DMS 273 (cell line): ENCODE measurements around the gene PLEKHA4.
A peak's percentile ranks its signal among the peaks of the same experiment; 100 is the strongest.
"Not testable (repeated sequence)": the region's sequence is repeated elsewhere in the genome, so short reads cannot be mapped to it uniquely, and the experiment has no call there.

ENCODE experiments used
- DNase-seq: peaks from one replicate; lab custom pipeline; 2025; ENCODE audit not compliant: unreplicated experiment; lab: John Stamatoyannopoulos, UW

PLEKHA4 gene

DNA sequence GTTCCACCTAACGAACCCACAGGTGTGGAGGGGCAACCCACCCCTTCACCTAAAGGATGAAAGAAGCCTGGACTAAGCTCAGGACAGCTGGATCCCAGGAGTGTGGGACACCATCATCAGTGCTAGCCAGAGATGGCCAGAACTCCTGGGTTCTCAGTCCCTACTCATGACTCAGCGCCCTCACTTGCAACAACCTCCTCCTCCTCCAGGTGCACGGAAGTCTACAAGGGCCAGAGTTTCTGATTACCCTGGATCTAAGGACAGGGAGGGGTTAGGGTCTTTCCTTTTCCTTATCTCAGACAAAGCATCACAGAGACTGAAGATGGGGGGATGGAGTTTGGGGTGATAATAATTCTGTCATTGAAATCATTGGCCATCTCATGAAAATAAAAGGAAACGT, 22.1 kb upstream of the PLEKHA4 start:
- no peak for DNase-seq

DNA sequence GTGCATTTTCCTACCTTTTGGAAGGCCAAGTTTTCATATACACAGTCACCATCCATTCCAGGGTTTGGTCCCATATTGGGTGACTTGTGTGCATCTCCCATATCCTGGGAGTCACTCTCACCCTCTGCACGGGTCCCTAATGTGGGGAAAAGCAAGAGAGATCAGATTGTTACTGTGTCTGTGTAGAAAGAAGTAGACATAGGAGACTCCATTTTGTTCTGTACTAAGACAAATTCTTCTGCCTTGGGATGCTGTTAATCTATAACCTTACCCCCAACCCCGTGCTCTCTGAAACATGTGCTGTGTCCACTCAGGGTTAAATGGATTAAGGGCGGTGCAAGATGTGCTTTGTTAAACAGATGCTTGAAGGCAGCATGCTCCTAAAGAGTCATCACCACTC, 21.1 kb upstream of the PLEKHA4 start:
- not testable (repeated sequence) for DNase-seq

DNA sequence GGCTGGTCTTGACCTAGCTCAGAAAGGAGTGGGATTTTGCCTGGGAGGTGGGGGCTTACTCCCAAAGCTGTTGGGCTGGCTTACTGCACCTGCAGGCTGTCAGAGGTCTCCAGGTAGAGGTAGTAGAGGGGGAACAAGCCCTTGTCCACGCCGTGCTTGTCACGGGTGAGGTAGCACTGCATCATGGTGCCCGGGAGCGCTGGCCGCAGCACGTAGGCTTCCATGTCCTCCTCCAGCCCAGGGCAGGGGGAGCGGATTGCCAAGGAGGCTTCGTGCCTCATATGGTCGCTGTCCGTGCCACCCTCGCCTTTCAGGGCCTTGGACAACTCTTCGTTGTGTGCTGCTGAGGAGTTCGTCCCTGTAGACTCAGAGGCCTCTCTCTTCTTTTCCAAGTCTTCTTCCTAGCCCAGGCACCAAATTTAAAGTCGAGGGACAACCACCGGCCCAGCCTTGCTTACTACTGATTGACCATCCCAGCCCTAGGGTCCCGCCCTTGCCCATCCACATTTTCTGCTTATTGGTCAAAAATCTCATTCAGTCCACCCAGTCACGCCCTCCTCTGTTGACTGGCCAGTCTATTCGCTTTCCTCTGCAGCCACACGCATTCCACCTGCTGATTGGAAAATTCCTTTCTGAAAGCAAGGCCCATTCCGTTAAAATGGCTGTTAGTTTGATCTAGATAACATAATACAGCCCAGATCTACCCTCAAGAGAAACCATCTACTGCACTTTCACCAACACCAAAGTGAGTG, 19.6 kb upstream of the PLEKHA4 start:
- no peak for DNase-seq

DNA sequence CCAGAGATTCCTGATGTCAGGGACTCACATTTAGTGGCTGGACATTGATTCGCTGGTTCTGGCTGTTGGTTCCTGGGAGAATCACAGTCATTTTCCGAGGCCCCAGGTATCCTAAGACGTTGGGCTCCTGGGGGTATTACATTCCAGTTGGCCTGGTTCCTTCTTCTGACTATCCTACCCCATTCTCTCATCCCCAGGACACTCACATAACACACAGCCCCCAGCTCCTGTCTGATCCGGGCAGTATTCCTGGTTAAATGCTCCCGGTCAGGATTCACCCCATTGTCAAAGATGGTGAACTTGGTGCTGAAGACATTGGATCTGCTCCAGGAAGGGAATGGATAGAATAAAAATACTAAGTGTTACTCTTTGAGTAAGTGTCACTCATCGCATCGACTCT, 15.3 kb upstream of the PLEKHA4 start:
- no peak for DNase-seq

DNA sequence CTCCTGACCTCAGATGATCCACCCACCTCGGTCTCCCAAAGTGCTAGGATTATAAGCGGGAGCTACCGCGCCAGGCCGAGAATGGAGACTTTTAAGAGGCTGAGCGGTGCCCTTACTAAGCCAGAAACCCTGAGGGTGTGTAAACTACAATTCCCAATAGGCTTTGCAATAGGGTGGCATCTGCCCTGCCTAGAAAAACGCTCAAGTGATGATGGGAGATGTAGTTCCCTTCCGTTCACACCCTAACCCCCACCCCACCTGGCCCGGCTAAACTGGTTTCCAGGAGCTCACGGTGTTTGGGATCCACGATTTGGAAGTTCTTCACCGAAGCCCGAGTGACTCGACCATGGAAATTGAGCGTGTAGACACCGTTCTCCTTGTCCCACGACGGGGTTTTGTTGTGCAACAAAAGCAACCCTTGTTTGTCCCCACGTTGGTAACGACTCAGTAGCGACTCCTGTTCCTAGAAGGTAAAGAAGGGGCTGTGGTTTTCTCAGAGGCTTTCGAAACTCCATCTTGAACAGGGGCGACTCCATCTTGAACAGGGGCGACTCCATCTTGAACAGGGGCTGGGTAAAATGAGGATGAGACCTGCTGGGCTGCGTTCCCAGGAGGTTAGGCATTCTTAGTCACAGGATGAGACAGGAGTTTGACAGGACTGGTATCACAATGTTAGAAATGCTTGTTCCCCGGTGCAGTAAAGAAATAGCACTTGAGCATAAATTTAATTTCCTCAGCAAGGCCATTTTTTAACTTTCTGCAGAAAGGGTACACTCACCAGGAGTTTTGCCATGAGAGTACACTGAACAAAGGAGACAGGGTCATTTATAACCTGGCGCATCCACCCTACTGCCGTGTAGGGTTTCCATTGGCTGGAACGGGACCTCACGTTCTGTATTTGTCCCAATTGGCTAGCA, 13.6 kb upstream of the PLEKHA4 start:
- peak; percentile 59 for DNase-seq

DNA sequence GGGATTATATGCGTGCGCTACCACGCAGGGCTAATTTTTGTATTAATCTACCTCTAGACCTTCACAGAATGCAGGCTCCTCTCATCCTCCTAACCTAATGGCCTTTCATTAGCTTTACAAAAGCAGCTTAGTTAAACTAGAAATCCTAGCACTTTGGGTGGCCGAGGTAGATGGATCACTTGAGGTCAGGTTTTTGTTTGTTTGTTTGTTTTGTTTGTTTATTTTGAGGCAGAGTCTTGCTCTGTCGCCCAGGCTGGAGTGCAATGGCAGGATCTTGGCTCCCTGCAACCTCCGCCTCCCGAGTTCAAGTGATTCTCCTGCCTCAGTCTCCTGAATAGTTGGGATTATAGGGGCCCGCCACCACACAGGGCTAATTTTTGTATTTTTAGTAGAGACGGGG, 11.3 kb upstream of the PLEKHA4 start:
- DNase-seq: not testable (repeated sequence)

DNA sequence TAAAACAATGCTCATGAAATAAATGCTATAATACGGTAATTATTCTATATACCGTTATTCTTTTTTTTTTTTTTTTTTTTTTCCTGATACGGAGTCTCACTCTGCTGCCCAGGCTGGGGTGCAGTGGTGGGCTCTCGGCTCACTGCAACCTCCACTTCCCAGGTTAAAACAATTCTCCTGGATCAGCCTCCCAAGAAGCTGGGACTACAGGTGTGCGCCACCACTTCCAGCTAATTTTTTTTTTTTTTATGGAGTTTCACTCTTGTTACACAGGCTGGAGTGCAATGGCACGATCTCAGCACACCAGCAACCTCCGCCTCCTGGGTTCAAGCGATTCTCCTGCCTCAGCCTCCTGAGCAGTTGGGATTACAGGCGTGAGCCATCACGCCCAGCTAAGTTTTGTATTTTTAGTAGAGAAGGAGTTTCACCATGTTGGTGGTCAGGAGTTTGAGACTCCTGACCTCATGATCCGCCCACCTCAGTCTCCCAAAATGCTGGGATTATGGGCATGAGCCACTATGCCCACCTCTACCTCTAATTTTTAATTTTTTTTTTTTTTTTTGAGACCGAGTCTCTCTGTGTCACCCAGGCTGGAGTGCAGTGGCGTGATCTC, 10.7 kb upstream of the PLEKHA4 start:
- DNase-seq: no peak

DNA sequence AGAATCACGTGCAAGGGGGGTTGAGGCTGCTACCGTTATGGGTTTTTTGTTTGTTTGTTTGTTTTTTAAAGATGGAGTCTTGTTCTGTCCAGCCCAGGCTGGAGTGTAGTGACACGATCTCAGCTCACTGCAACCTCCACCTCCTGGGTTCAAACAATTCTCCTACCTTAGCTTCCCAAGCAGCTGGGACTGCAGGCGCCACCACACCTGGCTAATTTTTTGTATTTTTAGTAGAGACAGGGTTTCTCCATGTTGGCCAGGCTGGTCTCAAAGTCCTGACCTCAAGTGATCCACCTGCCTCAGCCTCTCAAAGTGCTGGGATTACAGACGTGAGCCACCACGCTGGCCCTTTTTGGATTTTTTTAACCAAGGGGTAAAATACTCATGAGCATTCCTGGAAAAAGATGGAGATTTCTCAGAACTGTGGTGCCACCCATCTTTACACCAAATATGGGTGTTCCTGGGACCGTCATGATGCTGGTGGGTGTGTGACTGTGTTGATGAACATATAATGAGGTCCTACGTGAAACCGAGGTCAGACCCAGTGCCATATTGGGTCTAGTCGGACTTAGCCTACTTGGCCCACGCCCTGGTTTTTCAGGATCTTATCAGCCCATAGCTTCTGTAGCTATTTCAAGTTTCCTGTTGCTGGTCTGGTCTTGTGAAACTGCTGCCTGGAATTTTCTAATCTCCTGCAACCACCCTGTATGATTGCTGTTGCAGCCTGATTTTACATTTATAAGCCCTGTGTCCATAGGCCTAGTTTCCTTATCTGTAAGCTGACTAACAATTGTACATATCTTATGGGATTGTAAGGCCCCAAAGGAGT, 10.0 kb upstream of the PLEKHA4 start:
- no peak for DNase-seq

DNA sequence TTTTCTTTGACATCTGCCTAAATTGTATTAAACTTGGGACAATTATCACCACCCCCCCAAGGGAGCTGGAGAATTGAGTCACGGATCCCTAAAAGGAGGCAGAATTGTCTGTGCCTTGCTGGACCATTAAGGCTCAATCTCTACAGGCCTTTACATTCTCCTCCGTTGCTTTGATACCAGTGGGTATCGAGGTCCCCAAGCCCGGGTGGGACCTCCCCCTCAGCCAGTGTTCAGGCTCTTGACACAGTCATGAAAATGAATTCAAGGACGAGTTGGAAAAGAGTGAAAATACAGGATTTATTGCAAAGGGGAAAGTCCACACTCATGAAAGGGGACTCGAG, 9.4 kb upstream of the PLEKHA4 start:
- no peak for DNase-seq

DNA sequence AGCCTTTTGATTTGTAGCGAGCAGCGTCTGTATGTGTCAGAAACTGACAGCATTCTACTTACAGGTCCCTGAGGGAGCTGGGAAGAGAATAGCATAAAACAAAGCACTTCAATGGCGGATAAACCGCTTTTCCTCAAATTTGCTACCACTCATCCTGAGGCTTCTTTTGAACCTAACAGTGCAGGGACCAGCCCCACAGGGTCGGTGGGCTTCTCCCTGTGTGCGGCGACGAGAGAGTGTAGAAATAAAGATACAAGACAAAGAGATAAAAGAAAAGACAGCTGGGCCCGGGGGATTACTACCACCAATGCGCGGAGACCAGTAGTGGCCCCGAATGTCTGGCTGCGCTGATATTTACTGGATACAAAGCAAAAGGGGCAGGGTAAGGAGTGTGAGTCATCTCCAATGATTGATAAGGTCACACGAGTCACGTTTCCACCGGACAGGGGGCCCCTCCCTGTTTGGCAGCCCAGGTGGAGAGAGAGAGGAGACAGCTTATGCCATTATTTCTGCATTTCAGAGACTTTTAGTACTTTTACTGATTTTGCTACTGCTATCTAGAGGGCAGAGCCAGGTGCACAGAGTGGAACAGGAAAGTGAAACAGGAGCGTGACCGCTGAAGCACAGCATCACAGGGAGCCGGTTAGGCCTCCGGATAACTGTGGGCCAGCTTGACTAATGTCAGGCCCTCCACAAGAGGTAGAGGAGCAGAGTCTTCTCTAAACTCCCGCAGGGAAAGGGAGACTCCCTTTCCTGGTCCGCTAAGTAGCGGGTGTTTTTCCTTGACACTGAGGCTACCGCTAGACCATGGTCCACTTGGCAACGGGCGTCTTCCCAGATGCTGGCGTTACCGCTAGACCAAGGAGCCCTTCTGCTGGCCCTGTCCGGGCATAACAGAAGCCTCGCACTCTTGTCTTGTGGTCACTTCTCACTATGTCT, 7.9 kb upstream of the PLEKHA4 start:
- DNase-seq: not testable (repeated sequence)

DNA sequence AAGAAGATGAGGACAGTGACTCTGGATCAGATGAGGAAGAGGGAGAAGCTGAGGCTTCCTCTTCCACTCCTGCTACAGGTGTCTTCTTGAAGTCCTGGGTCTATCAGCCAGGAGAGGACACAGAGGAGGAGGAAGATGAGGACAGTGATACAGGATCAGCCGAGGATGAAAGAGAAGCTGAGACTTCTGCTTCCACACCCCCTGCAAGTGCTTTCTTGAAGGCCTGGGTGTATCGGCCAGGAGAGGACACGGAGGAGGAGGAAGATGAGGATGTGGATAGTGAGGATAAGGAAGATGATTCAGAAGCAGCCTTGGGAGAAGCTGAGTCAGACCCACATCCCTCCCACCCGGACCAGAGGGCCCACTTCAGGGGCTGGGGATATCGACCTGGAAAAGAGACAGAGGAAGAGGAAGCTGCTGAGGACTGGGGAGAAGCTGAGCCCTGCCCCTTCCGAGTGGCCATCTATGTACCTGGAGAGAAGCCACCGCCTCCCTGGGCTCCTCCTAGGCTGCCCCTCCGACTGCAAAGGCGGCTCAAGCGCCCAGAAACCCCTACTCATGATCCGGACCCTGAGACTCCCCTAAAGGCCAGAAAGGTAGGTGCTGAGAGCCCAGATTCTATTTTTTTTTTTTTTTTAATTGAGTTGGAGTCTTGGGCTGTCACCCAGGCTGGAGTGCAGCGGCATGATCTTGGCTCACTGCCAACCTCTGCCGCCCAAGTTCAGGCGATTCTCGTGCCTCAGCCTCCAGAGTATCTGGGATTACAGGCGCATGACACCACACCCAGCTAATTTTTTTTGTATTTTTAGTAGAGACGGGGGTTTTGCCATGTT, 6.1 kb upstream of the PLEKHA4 start:
- peak; percentile 75 for DNase-seq

DNA sequence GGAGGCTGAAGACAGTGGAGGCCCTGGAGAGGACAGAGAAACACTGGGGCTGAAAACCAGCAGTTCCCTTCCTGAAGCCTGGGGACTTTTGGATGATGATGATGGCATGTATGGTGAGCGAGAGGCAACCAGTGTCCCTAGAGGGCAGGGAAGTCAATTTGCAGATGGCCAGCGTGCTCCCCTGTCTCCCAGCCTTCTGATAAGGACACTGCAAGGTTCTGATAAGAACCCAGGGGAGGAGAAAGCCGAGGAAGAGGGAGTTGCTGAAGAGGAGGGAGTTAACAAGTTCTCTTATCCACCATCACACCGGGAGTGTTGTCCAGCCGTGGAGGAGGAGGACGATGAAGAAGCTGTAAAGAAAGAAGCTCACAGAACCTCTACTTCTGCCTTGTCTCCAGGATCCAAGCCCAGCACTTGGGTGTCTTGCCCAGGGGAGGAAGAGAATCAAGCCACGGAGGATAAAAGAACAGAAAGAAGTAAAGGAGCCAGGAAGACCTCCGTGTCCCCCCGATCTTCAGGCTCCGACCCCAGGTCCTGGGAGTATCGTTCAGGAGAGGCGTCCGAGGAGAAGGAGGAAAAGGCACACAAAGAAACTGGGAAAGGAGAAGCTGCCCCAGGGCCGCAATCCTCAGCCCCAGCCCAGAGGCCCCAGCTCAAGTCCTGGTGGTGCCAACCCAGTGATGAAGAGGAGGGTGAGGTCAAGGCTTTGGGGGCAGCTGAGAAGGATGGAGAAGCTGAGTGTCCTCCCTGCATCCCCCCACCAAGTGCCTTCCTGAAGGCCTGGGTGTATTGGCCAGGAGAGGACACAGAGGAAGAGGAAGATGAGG, 5.3 kb upstream of the PLEKHA4 start:
- no peak for DNase-seq

DNA sequence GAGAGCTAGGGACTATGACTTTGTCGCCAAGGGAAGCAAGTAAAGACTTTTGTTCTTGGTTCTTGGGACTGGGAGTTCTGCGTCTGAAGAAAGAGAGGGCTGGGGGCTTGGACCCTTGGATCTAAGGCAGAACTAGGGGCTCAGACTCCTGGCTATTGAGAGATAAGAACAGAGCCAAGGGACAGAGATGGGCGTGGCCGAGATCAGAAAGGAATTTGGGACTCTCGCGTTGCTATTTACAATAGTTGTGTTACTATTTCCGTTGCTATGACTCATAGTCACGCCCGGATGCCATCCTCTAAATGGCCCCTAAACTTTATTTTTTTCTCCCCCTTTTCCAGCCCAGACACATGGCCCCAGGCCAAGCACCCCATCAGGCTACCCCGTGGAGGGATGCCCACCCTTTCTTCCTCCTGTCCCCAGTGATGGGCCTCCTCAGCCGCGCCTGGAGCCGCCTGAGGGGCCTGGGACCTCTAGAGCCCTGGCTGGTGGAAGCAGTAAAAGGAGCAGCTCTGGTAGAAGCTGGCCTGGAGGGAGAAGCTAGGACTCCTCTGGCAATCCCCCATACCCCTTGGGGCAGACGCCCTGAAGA, 4.6 kb upstream of the PLEKHA4 start:
- DNase-seq: peak; percentile 88

DNA sequence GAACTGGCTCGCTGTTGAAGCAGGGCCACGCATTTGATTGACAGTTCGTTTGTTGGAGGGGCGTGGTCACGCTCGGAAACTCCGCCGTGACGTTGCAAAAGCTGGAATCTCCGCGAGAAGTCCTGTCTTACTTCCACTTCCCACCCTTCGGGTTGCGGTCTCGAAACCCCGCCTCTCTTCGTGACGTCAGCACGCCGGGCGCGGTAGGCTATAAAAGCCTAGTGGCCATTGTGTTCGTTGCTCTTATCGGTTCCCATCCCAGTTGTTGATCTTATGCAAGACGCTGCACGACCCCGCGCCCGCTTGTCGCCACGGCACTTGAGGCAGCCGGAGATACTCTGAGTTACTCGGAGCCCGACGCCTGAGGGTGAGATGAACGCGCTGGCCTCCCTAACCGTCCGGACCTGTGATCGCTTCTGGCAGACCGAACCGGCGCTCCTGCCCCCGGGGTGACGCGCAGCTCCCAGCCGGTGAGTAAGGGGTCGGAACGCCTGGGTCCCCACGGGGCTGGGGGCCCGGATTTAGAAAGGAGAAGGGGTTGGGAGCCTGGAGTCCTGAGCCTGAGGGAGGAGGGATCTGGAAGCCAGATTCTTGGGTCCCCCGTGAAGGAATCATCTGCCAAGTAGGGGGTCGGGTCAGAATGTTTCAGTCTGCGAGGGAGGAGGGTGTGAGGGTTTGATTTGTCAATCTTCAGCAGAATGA, 3.9 kb upstream of the PLEKHA4 start, which contains the start of gene PPP1R15A:
TSS of gene PPP1R15A (plus strand) at position 240 of the 702 bp plus-strand sequence. CDS start 813 bp downstream, outside the sequence.
- DNase-seq: peak; percentile 99

DNA sequence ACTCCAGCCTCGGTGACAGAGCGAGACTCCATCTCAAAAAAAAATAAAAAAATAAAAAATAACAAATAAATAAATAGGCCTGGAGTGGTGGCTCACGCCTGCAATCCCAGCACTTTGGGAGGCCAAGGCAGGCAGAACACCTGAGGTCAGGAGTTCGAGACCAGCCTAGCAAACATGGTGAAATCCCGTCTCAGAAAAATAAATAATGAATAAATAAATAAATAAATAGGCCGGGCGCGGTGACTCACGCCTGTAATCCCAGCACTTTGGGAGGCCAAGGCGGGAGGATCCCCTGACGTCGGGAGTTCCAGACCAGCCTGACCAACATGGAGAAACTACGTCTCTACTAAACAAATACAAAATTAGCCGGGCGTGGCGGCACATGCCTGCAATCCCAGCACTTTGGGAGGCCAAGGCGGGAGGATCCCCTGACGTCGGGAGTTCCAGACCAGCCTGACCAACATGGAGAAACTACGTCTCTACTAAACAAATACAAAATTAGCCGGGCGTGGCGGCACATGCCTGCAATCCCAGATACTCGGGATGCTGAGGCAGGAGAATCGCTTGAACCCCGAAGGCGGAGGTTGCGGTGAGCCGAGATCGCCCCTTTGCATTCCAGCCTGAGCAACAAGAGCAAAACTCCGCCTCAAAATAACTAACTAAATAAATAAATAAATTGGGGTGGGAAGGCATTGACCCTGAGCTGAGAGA, 3.2 kb upstream of the PLEKHA4 start:
- not testable (repeated sequence) for DNase-seq

DNA sequence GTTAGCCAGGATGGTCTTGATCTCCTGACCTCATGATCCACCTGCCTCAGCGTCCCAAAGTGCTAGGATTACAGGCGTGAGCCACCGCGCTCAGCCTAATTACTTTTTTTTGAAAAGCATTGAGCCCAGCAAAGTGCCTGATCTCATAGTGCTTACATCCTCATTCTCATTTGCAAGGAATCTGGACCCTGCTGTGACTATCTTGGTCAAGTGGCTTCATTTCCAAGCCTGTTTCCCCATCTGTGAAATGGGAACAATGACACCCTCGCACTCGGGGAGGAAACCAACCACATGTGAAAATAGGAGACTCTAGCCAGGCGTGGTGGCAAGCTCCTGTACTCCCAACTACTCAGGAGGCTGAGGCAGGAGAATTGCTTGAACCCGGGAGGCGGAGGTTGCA, 1.6 kb upstream of the PLEKHA4 start:
- no peak for DNase-seq
